Measurements from ENCODE around the gene RANBP1.

- TF ChIP-seq, protein P1, sequence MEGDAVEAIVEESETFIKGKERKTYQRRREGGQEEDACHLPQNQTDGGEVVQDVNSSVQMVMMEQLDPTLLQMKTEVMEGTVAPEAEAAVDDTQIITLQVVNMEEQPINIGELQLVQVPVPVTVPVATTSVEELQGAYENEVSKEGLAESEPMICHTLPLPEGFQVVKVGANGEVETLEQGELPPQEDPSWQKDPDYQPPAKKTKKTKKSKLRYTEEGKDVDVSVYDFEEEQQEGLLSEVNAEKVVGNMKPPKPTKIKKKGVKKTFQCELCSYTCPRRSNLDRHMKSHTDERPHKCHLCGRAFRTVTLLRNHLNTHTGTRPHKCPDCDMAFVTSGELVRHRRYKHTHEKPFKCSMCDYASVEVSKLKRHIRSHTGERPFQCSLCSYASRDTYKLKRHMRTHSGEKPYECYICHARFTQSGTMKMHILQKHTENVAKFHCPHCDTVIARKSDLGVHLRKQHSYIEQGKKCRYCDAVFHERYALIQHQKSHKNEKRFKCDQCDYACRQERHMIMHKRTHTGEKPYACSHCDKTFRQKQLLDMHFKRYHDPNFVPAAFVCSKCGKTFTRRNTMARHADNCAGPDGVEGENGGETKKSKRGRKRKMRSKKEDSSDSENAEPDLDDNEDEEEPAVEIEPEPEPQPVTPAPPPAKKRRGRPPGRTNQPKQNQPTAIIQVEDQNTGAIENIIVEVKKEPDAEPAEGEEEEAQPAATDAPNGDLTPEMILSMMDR (IDR thresholded peaks at IDR 0.05): no peak
- TF ChIP-seq POLR2A (IDR thresholded peaks at IDR 0.05): no peak
These were observed 22.5 kb downstream of the RANBP1 start for GRCh38 chr22:20138417-20138738.

All from adrenal gland (tissue), 5 donors.